Kidney (tissue), 14 donors: ENCODE measurements around the gene HNRNPC. TPM values are rescaled to one million over a fixed set of nuclear protein-coding genes. Genes with fewer than 3 reads are reported as not detected.
A peak's percentile ranks its signal among the peaks of the same experiment; 100 is the strongest.

Source experiments
- DNase-seq, 5 donors: peaks; one replicate each; pipeline ENCODE4 v3.0.0-alpha.2; 2013 to 2020
- FAIRE-seq: peaks from 2 replicates; lab custom pipeline; 2012; peaks lifted over from hg19 to GRCh38; lab: Jason Lieb, UNC
- H3K27ac ChIP-seq, 2 donors: one replicate each; pipeline ENCODE4 v1.7.0; 2013; ENCODE audit warnings: low read depth in 2 of 2, low read length in 2 of 2, inconsistent platforms in 1 of 2
- H3K27me3 ChIP-seq: one replicate; pipeline ENCODE4 v1.7.1; 2013; ENCODE audit warnings: low read length, inconsistent platforms; ENCODE audit not compliant: control insufficient read depth, insufficient read depth
- H3K36me3 ChIP-seq, 3 donors: one replicate each; pipeline versions ENCODE4 v1.7.0 to v1.7.1; 2013; ENCODE audit warnings: low read length in 3 of 3, control low read depth in 1 of 3, inconsistent platforms in 1 of 3; ENCODE audit not compliant: insufficient read depth in 3 of 3, control insufficient read depth in 2 of 3
- H3K4me1 ChIP-seq, 3 donors: one replicate each; pipeline versions ENCODE4 v1.7.0 to v1.7.1; 2013; ENCODE audit warnings: low read length in 3 of 3, inconsistent platforms in 1 of 3, low read depth in 1 of 3; ENCODE audit not compliant: control insufficient read depth in 2 of 3, insufficient read depth in 2 of 3
- H3K4me3 ChIP-seq, 3 donors: one replicate each; pipeline versions ENCODE4 v1.7.0 to v1.8.1; 2013; ENCODE audit warnings: low read length in 3 of 3, control low read depth in 1 of 3, inconsistent platforms in 1 of 3
- H3K9ac ChIP-seq, 3 donors: one replicate each; pipeline versions ENCODE4 v1.7.0 to v1.7.1; 2013; ENCODE audit warnings: low read length in 3 of 3, control low read depth in 1 of 3, inconsistent platforms in 1 of 3
- H3K9me3 ChIP-seq, 3 donors: one replicate each; pipeline versions ENCODE4 v1.7.0 to v1.7.1; 2013; ENCODE audit warnings: low read length in 3 of 3, control low read depth in 1 of 3, inconsistent platforms in 1 of 3; ENCODE audit not compliant: control insufficient read depth in 2 of 3, insufficient read depth in 1 of 3
- intact Hi-C: fragments of 100-400 bp; cut with DNase I; formaldehyde crosslinking; loops from one replicate; pipeline ENCODE4 v1.11.1; 2022
- polyA plus RNA-seq: library from polyadenylated mRNA; stranded (reverse); fragments of 350-450 nt; fragmentation: Illumina TruSeq; extraction: RNeasy Lipid Tissue Mini Kit (QIAGEN cat#74804); gene quantifications from one replicate; pipeline ENCODE4 v1.2.3, GENCODE V29; 2014; ENCODE audit warnings: low read depth, low replicate concordance; ENCODE audit not compliant: insufficient read depth
- total RNA-seq: library from RNA; stranded (reverse); fragmentation: NEBNext Ultra II Directional; extraction: Animal tissue kit (Norgen Biotek cat#: 25700); gene quantifications from one replicate; pipeline ENCODE4 v1.2.1, GENCODE V29; 2021
- TF ChIP-seq, protein P1 (sequence below): IDR thresholded peaks from 3 replicates; pipeline ENCODE4 v1.5.1; 2012; ENCODE audit warnings: mild to moderate bottlenecking, moderate library complexity, borderline replicate concordance; ENCODE audit not compliant: insufficient read depth; ENCODE audit errors: extremely low read depth
- donor health status: control.
- donor health status: control.
- donor health status: control.
- donor health status: control.
- donor health status: control.
- donor health status: DM: yes; HTN: yes; CAD: no.
- donor health status: Normal renal cell carcinoma (clear cell type).

HNRNPC gene
- total and polyA plus RNA-seq, 2 donors from 2014 or later, result 398 to 462 TPM

DNA sequence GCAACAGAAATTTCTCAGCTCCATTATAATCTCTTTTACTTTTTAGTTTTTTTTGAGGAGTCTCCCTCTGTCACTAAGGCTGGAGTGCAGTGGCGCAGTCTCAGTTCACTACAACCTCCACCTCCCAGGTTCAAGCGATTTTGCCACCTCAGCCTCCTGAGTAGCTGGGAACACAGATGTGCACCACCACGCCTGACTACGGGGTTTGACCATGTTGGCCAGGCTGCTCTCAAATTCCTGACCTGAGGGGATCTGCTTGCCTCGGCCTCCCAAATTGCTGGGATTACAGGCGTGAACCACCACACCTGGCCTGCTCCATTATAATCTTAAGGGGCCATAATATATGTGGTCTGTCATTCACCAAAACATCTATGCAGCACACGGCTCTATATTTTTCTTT is 23.4 kb downstream of the HNRNPC start:
- Histone ChIP-seq H3K27ac (no peak overlapping the region), H3K9ac (no peak overlapping the region), H3K27me3 (no peaks in the 10 kb centered on the region), H3K9me3 (no peaks in the 10 kb centered on the region), H3K4me1 (no peaks in the 10 kb centered on the region), H3K36me3 (peaks cover 6 to 41% (median 12%) of the 10 kb centered on the region in 3 donors), H3K4me3 (no peak overlapping the region)
- DNase-seq (no peak), FAIRE-seq (no peak)
- intact Hi-C loops, result no loop called here
- TF ChIP-seq, protein P1, sequence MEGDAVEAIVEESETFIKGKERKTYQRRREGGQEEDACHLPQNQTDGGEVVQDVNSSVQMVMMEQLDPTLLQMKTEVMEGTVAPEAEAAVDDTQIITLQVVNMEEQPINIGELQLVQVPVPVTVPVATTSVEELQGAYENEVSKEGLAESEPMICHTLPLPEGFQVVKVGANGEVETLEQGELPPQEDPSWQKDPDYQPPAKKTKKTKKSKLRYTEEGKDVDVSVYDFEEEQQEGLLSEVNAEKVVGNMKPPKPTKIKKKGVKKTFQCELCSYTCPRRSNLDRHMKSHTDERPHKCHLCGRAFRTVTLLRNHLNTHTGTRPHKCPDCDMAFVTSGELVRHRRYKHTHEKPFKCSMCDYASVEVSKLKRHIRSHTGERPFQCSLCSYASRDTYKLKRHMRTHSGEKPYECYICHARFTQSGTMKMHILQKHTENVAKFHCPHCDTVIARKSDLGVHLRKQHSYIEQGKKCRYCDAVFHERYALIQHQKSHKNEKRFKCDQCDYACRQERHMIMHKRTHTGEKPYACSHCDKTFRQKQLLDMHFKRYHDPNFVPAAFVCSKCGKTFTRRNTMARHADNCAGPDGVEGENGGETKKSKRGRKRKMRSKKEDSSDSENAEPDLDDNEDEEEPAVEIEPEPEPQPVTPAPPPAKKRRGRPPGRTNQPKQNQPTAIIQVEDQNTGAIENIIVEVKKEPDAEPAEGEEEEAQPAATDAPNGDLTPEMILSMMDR, result no peak

DNA sequence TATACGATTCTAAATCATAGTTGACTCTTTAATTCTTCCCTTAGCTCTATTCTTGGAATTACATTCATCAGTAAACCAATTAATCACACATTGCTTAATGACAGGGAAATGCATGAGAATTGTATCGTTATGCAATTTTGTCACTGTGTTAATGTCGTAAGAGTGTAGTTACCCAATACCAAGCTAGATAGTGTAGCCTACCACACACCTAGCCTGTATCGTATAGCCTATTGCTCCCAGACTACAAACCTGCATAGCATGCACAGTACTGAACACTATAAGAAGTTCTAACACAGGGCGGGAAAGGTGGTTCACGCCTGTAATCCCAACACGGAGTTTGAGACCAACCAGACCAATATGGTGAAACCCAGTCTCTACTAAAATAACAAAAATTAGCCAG is 24.7 kb downstream of the HNRNPC start:
- Histone ChIP-seq H3K9ac (no peak overlapping the region), H3K9me3 (no peaks in the 10 kb centered on the region), H3K4me3 (no peak overlapping the region), H3K4me1 (peaks cover 0 to 2% (median 0%) of the 10 kb centered on the region in 3 donors), H3K36me3 (peaks cover 4 to 31% (median 6%) of the 10 kb centered on the region in 3 donors), H3K27ac (no peak overlapping the region), H3K27me3 (no peaks in the 10 kb centered on the region)
- no peak for FAIRE-seq
- TF ChIP-seq, protein P1, result no peak
- DNase-seq, result no peak
- intact Hi-C loops, result no loop called here

DNA sequence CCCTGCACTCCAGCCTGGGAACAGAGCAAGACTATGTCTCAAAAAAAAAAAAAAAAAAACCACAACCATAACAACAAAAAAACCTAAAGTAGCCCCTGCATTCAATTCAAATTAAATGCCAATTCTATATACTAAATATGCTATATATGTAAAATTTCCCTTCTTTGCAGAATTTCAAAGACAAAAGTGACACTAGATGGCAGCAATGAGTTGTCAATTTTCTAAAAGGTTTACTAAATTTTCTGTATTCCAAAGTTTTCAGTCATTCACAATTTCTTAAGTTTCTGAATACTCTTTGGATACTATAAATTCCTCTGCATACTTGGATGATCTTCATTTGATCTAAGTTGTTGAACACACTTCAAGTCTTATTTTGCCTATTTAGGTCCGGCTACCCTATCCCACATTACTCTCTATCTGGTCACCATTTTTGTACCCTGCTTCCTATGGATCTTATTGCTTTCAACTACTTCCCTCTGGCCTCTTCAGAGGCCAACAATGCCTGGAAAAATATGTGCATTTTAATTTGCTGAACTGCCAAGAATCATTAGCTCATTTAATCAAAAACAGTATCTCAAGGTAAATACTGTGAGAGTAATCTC is 27.9 kb downstream of the HNRNPC start:
- FAIRE-seq (no peak), DNase-seq (peak in 1 of 5 donors; percentile 20)
- Histone ChIP-seq H3K9ac (no peak overlapping the region), H3K27me3 (no peaks in the 10 kb centered on the region), H3K27ac (no peak overlapping the region), H3K9me3 (no peaks in the 10 kb centered on the region), H3K36me3 (peaks cover 0 to 26% (median 3%) of the 10 kb centered on the region in 3 donors), H3K4me3 (no peak overlapping the region), H3K4me1 (peaks cover 0 to 13% (median 2%) of the 10 kb centered on the region in 3 donors)
- TF ChIP-seq, protein P1, result no peak
- intact Hi-C loops, result no loop called here
